ENCODE data around the gene SPACA6. TPM values are rescaled to one million over a fixed set of nuclear protein-coding genes. Genes with fewer than 3 reads are reported as not detected.

The SPACA6 gene
- total and polyA plus RNA-seq, 2 of the 8 experiments (the other 6 are each of a cell fraction or from before 2014, with no cell fraction given) = 7.1 to 7.5 TPM

GRCh38 chr19:51708811-51709210, 15.7 kb downstream of the SPACA6 start (continued):
- TF ChIP-seq CTBP2 (IDR thresholded peaks at IDR 0.05; ENCODE audit: borderline replicate concordance, insufficient read depth, insufficient read length, low read length) = no peak
- TF ChIP-seq SIN3A (conservative IDR thresholded peaks at IDR 0.05 in 1 of 2, IDR thresholded peaks at IDR 0.05 in 1 of 2; ENCODE audit: low read depth in 1 of 2, low read length in 2 of 2) = no peak
- TF ChIP-seq SP1 (IDR thresholded peaks at IDR 0.05; ENCODE audit: low read depth, low read length) = no peak
